Measurements from ENCODE around the gene TMC1. TPM values are rescaled to one million over a fixed set of nuclear protein-coding genes. Genes with fewer than 3 reads are reported as not detected.

The TMC1 gene
- total and polyA plus RNA-seq, 2 of the 8 experiments (the other 6 are each of a cell fraction or from before 2014, with no cell fraction given): 0.95 to 0.98 TPM

GRCh38 chr9:72827950-72828731 lies 306.7 kb downstream of the TMC1 start (continued):
- TF ChIP-seq RBBP5 (IDR thresholded peaks at IDR 0.05; ENCODE audit: borderline replicate concordance, low read depth, low read length): no peak
- TF ChIP-seq NRF1 (IDR thresholded peaks at IDR 0.05; ENCODE audit: low read depth, low read length): no peak
- no peak for TF ChIP-seq TAF1 (IDR thresholded peaks at IDR 0.05; ENCODE audit: low read depth, low read length)
- no peak for TF ChIP-seq SP2 (IDR thresholded peaks at IDR 0.05; ENCODE audit: low read length)
- no peak for TF ChIP-seq SAP30 (IDR thresholded peaks at IDR 0.05; ENCODE audit: insufficient read depth, insufficient replicate concordance, low read length)
- TF ChIP-seq PHF8 (conservative IDR thresholded peaks at IDR 0.05; ENCODE audit: low read depth, low read length): no peak
- no peak for TF ChIP-seq KDM4A (IDR thresholded peaks at IDR 0.05; ENCODE audit: low read depth, low read length, severe bottlenecking)
- TF ChIP-seq SIX5 (IDR thresholded peaks at IDR 0.05; ENCODE audit: low read depth, low read length): no peak
- no peak for TF ChIP-seq EGR1 (IDR thresholded peaks at IDR 0.05; ENCODE audit: borderline replicate concordance, low read depth, low read length)

Measured in H1 (cell line).